ENCODE data around the gene PLET1. TPM values are rescaled to one million over a fixed set of nuclear protein-coding genes. Genes with fewer than 3 reads are reported as not detected.

PLET1 gene
- total and polyA plus RNA-seq, 7 donors, result 0.60 TPM; not detected in 6

DNA sequence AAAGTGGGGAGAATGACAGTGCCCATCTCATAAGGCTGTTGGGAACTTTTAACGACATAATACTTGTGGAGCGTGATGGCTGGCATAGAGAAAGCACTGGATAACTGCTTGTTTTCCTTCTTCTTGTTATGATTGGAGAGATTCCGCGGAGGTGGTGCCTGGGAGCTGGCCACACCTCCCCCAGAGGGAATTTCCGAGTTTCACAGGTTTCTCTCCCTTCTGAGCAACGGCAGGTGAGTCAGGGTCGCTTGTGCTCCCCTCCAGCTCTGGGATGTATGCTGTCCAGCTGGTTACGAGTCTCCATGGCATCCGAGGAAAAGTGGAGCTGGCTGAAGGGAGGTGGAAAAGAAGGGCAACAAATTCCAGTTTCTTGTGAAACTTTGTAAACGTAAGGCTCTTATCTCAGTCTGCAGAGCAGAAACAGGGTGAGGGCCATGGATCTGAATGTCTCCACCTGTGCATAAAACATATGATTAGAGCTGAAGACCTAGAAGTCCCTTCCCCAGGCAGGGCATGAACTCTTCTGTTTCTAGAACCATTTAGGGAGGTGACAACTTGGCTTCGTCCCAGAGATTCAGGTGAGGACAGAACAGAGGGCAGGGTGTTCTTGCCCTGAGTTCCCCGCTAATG lies 10.0 kb upstream of the PLET1 start:
- peaks cover 0 to 20% (median 13%) of the 10 kb centered on the region in 4 donors for H3K4me1 ChIP-seq
- H3K4me3 ChIP-seq, result no peak overlapping the region
- no peaks in the 10 kb centered on the region for H3K36me3 ChIP-seq
- TF ChIP-seq, protein P1, sequence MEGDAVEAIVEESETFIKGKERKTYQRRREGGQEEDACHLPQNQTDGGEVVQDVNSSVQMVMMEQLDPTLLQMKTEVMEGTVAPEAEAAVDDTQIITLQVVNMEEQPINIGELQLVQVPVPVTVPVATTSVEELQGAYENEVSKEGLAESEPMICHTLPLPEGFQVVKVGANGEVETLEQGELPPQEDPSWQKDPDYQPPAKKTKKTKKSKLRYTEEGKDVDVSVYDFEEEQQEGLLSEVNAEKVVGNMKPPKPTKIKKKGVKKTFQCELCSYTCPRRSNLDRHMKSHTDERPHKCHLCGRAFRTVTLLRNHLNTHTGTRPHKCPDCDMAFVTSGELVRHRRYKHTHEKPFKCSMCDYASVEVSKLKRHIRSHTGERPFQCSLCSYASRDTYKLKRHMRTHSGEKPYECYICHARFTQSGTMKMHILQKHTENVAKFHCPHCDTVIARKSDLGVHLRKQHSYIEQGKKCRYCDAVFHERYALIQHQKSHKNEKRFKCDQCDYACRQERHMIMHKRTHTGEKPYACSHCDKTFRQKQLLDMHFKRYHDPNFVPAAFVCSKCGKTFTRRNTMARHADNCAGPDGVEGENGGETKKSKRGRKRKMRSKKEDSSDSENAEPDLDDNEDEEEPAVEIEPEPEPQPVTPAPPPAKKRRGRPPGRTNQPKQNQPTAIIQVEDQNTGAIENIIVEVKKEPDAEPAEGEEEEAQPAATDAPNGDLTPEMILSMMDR (IDR thresholded peaks at IDR 0.05), result no peak
- TF ChIP-seq EP300 (IDR thresholded peaks at IDR 0.05) (no peak), POLR2A (IDR thresholded peaks at IDR 0.05) (no peak), POLR2AphosphoS5 (IDR thresholded peaks at IDR 0.05) (no peak)
- no peaks in the 10 kb centered on the region for H3K9me3 ChIP-seq
- intact Hi-C loops (cut with DNase I), result no loop called here
- no peak for DNase-seq
- no peak overlapping the region for H3K27ac ChIP-seq
- WGBS, 2 donors, result 55 to 69% methylated on average over 12 of the region's 12 CpGs
- H3K27me3 ChIP-seq, result no peaks in the 10 kb centered on the region

DNA sequence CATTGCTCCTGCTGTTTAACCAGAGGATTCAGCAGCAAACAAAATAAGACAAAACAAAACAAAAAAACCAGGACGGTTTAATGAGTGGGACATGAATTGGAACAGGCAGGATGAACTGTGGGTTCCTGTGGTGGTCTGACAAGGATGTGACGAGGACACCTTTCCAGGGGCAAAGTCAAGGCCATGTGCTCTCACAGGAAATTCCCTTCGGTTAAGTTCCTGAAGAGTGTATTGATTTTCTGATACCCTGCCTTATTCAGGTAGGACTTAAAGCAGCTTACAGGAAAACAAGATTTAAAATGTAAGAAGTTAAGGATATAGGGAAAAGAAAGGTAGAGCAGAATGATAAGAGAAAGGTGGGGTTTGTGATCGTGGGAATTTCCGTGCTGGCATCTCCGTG lies 8.5 kb upstream of the PLET1 start:
- no peak for TF ChIP-seq POLR2A (IDR thresholded peaks at IDR 0.05)
- TF ChIP-seq POLR2AphosphoS5 (IDR thresholded peaks at IDR 0.05), result no peak
- TF ChIP-seq, protein P1 (IDR thresholded peaks at IDR 0.05), result no peak
- no peak for TF ChIP-seq EP300 (IDR thresholded peaks at IDR 0.05)
- Histone ChIP-seq H3K4me1 (peaks cover 0 to 25% (median 18%) of the 10 kb centered on the region in 4 donors), H3K36me3 (no peaks in the 10 kb centered on the region), H3K9me3 (no peaks in the 10 kb centered on the region), H3K4me3 (no peak overlapping the region), H3K27ac (no peak overlapping the region), H3K27me3 (no peaks in the 10 kb centered on the region)
- intact Hi-C loops (cut with DNase I), result no loop called here
- WGBS, 2 donors, result 69 to 83% methylated on average over 6 of the region's 6 CpGs
- DNase-seq, result no peak

DNA sequence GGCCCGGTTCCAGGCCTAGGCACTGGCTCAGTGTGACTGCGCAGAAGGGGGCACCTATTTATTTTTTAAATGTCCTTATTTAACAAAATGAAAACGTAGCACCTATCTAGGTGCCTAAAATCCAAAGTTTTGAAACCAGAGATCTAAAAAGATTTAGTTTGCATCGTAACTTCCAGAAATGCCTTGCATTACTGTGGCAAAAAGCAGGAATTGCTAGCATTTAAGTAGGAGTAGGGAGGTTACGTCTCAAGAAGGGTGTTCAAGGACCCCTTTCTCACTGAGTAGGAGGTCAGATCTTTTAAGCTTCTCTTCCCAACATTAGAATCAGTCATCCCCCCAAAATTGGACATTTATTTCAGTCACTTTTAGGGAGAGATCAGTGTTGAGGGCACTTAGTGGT lies 7.7 kb upstream of the PLET1 start:
- Histone ChIP-seq H3K9me3 (no peaks in the 10 kb centered on the region), H3K4me3 (no peak overlapping the region), H3K27me3 (no peaks in the 10 kb centered on the region), H3K36me3 (no peaks in the 10 kb centered on the region), H3K4me1 (peaks cover 0 to 25% (median 18%) of the 10 kb centered on the region in 4 donors), H3K27ac (no peak overlapping the region)
- intact Hi-C loops (cut with DNase I), result no loop called here
- TF ChIP-seq, protein P1 (IDR thresholded peaks at IDR 0.05), result no peak
- no peak for TF ChIP-seq POLR2A (IDR thresholded peaks at IDR 0.05)
- TF ChIP-seq POLR2AphosphoS5 (IDR thresholded peaks at IDR 0.05), result no peak
- no peak for TF ChIP-seq EP300 (IDR thresholded peaks at IDR 0.05)
- 75 to 91% methylated on average over 5 of the region's 5 CpGs for WGBS, 2 donors
- no peak for DNase-seq

DNA sequence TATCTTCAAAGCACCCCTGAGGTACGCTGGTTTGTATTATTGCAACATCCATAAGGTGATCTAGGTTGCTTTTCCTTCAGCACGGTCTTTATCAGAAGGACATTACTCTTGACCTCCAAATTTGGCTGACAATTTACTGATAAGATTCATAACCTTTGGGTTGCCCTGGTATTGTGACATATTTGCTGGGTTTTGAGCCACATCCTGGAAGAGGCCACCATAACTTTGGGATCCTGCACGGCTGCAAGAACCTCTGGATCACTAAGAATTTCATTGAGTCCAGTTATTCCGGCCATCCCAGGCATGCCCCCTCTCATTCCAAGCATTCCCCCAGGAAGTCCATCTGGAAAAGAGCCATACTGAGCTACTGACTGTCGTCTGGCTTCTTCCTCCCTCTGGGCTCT lies 6.5 kb upstream of the PLET1 start:
- TF ChIP-seq POLR2AphosphoS5 (IDR thresholded peaks at IDR 0.05) (no peak), EP300 (IDR thresholded peaks at IDR 0.05) (no peak), POLR2A (IDR thresholded peaks at IDR 0.05) (no peak)
- TF ChIP-seq, protein P1 (IDR thresholded peaks at IDR 0.05), result no peak
- Histone ChIP-seq H3K9me3 (no peaks in the 10 kb centered on the region), H3K36me3 (no peaks in the 10 kb centered on the region), H3K4me3 (no peak overlapping the region), H3K27me3 (no peaks in the 10 kb centered on the region), H3K27ac (no peak overlapping the region), H3K4me1 (peaks cover 0 to 25% (median 18%) of the 10 kb centered on the region in 4 donors)
- intact Hi-C loops (cut with DNase I), result no loop called here
- 74% methylated on average over 5 of the region's 5 CpGs for WGBS, 2 donors
- no peak for DNase-seq

DNA sequence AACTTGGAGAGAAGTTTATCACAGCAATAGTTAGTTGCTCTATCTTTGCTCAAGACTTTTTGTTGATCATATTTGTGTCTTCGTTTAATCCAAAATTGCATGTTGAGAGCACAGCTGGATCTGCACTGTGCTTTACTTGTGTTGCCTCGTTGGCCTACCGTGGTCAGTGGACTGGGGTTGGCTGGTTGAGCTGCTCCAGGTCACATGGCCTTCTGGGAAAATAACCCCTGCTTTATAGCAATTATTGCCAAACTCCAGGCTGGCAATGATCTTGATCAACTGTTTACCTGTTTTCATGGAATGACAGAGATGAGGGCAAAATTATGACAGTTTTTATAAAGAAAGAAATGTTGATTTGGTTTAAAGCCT lies 5.7 kb upstream of the PLET1 start:
- intact Hi-C loops (cut with DNase I), result no loop called here
- 78 to 81% methylated on average over 3 of the region's 3 CpGs for WGBS, 2 donors
- Histone ChIP-seq H3K27me3 (no peaks in the 10 kb centered on the region), H3K36me3 (no peaks in the 10 kb centered on the region), H3K4me3 (no peak overlapping the region), H3K4me1 (peaks cover 0 to 25% (median 18%) of the 10 kb centered on the region in 4 donors), H3K9me3 (no peaks in the 10 kb centered on the region), H3K27ac (peak overlapping the region in 2 of 4 donors; percentile 64)
- no peak for TF ChIP-seq EP300 (IDR thresholded peaks at IDR 0.05)
- no peak for DNase-seq
